Activated effector memory CD4-positive, alpha-beta T cell treated with Interleukin-2 at 50 U/mL for 16 hours (primary cell): ENCODE measurements around the gene GLYR1.

Source experiments
- DNase-seq: peaks from one replicate; pipeline ENCODE4 v3.0.0-alpha.2; 2020

GLYR1 gene

DNA sequence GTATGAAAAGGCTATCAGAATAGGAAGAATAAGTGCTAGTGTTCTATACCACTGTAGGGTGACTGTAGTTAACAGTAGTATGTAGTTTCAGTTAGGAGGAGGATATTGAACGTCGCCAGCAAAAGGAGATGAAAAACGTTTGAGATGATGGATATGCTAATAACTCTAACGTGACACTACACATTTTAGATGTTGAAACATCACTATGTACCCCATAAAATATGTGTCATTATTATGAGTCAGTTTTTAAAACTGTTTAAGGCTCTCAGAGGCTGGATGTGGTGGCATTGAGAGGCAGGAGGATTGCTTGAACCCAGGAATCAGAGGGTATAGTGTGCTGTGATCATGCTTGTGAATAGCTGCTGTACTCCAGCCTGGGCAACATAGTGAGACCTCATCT is 32.0 kb upstream of the GLYR1 start:
- no peak for DNase-seq

- DNase-seq = no peak
Measured at GRCh38 chr16:4877380-4877685, 30.2 kb upstream of the GLYR1 start.

DNA sequence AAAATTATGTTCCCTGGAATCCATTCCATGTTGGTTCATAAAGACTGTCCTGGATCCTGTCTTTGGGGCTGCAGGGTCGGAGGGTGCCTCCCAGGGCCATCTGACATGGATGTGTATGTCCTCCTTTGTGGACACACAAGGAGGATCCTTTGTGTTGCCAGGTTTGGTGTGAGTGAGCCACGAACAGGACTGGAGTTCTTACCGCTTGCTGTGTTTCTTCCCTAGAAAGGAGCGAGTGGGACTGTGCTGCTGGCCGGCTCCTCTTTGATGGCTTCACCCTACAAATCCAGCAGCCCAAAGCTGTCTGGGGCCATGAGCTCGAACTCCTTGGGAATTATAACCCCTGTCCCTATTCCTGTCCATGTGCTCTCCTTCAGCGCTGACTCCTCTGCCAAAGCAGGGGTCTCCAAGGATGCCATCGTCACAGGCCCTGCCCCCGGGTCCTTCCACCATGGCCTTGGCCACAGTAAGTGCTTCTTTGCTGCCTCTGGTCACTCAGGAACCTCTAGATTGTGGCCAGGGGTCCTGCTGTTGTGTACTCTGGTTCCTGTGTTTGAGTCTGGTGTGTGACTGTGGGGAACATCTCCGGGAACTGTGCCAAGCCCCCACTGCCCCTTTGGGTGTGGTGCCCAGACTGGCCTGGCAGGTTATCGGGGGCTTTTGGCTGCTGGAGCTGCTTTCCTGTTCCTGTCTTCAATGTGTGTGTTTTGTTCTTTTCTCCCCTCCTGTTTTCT is 29.7 kb upstream of the GLYR1 start:
- DNase-seq = no peak

- no peak for DNase-seq
Measured at GRCh38 chr16:4874666-4875065, 27.6 kb upstream of the GLYR1 start.

DNA sequence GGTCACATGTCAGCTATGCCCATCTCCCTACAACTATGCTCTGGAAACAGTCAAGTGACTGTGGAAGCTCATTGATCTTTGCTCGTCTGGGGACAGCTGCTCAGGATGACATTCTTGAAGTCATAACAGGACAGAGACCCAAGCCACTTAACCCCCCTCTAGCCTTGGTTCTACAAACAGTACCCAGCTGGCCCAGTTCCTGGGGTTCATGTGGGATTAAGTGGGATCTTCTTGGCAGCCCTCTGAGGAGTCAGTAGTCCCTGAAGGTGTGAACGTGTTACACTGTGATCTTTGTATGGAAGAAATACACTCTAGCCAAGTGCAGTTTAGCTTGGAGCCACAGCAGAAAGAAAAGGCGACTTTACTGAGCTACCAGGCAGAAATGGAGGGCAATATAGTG is 26.0 kb upstream of the GLYR1 start:
- no peak for DNase-seq

DNA sequence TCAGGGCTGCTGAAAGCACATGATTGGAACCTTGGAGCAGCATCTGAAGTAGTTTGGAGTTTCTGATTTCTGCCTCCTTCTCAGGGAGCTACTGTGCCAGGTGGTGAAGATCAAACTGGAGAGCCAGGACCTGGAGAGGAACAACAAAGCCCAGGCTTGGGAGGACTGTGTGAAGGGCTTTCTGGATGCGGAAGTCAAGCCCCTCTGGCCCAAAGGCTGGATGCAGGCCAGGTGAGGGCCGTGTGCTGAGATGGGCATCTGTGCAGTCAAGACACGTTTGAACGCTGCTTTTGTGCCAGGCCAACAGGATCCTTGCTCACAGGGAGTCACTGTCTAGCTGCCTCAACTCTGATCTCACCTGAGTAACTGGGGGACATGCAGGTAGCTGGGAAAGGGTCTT is 24.0 kb upstream of the GLYR1 start:
- no peak for DNase-seq

DNA sequence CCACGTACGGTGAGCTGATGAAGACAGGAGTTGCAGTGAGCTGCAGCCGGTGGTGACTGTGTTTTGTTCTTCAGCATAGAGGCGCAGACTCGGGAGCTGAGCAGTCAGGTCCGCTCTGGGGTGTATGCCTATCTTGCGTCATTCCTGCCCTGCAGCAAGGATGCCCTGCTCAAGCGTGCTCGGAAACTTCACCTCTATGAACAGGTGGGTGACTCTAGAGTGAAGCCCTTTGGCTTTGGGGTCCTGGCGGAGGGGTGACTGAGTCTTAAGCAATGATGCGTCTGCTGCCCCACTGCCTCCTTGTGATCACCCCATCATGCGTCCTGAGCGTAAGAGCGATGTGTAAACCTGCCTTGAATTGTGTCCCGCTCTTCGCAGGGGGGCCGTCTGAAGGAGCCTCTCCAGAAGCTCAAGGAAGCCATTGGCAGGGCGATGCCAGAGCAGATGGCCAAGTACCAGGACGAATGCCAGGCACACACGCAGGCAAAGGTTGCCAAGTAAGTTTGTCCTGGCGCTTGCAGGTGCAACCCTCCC is 23.1 kb upstream of the GLYR1 start:
- DNase-seq = no peak

DNA sequence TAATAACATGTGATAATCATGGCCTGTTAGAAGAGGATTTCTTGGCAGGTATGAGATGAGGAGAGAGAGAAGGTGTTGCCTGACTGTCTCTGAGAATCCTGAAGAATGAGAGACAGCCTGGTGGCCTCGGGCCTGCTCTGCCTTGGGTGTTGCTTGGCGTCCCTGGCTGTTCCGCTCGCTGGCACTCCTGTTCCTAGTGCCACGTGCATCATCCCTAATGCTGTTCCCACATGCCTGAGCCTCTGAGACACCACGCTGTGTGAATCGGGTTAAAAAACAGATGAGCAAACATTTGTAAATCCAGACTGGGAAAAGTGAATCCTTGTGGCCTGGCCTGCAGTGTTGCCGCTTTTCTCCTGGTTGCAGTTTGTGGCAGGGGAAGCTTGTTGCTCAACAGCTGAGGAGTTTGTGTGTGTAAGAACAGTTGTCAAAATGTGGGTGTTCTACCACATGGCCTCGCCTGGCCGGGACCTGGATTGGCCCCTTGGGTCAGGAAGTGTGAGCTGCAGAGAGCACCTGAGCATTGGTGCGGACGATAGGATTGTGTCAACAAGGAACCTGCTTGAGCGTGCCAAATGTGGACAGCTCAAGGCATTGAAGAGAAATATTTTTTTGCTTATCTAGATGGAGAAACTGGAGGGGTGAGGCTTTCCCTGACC is 22.2 kb upstream of the GLYR1 start:
- DNase-seq = no peak

DNA sequence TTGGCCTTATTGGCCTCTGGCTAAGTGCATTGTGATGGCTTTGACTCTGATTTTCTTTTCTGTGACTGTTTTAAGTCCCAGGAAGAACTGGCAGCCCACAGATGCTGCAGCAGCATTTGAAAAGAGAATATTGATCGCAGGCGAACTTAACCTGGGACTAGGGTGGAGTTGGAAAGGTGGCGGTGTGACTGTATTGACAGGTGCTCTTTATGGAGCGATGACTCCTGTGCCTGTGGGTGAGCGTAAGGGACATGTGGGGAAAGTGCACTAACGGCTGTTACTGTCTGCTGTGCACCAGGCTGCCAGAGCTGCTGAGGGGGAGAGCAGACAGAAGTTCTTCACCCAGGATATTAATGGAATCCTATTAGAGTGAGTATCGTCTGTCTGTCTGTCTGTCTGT is 21.4 kb upstream of the GLYR1 start:
- no peak for DNase-seq

DNA sequence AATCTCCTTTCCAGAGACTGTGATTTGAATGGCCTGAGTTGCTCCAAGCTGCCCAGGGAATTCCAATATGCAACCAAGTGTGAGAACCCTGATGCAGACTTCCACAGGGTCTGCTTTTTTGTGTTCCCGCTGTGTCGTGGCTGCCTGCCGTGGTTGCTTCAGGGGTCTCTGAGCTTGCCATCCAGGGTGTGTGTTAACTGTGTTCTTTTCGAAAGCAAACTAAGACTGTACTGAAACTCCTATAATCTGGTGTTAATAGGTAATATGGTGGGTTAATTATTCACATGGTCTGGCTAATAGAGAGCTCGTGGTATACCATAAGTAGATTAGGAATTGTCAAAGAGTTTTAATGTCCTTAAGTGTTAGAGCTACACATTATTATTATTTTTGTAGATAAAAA is 20.9 kb upstream of the GLYR1 start:
- no peak for DNase-seq

DNA sequence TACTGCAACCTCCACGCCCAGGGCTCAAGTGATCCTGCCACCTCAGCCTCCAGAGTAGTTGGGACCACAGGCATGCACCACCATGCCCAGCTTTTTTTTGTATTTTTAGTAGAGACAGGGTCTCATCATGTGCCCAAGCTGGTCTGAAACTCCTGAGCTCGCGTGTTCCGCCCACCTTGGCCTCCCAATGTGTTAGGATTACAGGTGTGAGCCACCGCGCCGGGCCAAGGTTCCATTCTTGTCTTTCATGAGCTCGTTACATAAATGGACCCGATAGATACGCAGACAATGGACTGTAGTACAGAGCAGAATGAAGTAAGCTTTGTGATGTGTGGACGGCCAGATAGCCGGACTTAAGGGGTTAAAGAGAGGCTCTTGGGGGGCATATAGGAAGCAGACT is 19.5 kb upstream of the GLYR1 start:
- no peak for DNase-seq

- no peak for DNase-seq
Measured at GRCh38 chr16:4865231-4865860, 18.3 kb upstream of the GLYR1 start.

GRCh38 chr16:4864728-4865127 is 17.6 kb upstream of the GLYR1 start:
- DNase-seq = no peak

- DNase-seq = no peak
Measured at GRCh38 chr16:4862639-4863038, 15.6 kb upstream of the GLYR1 start.

- no peak for DNase-seq
Measured at GRCh38 chr16:4860727-4861342, 13.7 kb upstream of the GLYR1 start.

GRCh38 chr16:4859900-4860255 is 12.8 kb upstream of the GLYR1 start:
- no peak for DNase-seq

- DNase-seq = no peak
Measured at GRCh38 chr16:4859190-4859899, 12.3 kb upstream of the GLYR1 start.

- no peak for DNase-seq
Measured at GRCh38 chr16:4855804-4856203, 8.7 kb upstream of the GLYR1 start.

DNA sequence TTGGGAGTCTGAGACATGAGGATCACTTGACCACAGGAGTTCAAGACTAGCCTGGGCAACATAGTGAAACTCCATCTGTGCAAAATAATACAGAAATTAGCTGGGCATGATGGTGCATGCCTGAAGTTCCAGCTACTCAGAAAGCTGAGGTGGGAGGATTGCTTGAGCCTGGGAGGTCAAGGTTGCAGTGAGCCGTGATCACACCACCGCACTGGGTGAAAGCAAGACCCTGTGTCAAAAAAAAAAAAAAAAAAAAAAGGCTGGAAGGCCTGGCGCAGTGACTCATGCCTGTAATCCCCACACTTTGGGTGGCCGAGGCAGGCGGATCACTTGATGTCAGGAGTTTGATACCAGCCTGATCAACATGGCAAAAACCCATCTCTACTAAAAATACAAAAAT is 8.3 kb upstream of the GLYR1 start:
- DNase-seq = no peak

- DNase-seq = no peak
Measured at GRCh38 chr16:4852221-4852872, 5.3 kb upstream of the GLYR1 start.

DNA sequence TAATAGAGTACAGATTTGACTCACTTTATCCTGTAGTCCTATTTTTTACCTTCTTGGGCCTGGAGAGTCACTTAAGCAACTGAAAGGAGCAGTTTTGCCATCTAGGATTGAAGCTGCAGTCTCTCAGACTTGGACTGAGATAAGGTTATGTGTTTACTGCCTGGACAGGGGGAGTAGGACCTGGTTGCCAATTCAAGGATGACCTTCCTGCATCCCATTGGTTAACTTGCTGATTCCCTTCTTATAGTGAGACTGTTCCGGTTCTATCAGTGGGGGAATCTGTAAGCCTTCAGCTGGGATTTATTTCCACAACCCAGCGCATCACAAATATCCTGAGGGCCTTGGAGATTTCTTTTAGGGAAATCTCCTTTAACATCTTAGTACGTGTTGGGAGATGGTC is 3.1 kb upstream of the GLYR1 start:
- DNase-seq = no peak

- DNase-seq = peak; percentile 29
Measured at GRCh38 chr16:4847774-4848587, 893 bp upstream of the GLYR1 start.
